ENCODE data around the gene FGD6. TPM values are rescaled to one million over a fixed set of nuclear protein-coding genes. Genes with fewer than 3 reads are reported as not detected.

The FGD6 gene
- total RNA-seq, 1 experiment from 2014 or later: 66.6 TPM

DNA sequence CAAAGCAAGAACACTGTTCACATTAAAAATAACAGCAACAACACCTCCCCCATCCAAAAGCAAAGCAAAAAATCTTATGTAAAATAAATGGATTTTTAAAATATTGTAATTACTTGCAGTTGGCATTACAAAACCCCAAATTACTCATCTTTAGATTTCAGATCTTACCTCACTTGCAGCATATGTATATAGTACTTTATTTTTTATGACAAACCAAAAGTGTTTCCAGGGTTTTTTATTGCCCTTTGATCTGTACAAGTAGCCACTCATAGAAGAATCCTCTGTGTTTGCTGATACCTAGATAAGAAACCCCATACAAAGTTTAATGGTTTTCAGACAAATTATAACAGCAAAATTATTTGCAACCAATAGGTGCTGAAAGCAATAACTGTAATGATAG is 131.7 kb downstream of the FGD6 start:
- Mint-ChIP-seq H3K4me3 (ENCODE audit: low read depth, unreplicated experiment) (no peak overlapping the region), H3K9me3 (ENCODE audit: low read depth, unreplicated experiment) (no peaks in the 10 kb centered on the region), H3K27ac (ENCODE audit: unreplicated experiment) (no peak overlapping the region), H3K4me1 (ENCODE audit: low read depth, unreplicated experiment) (no peaks in the 10 kb centered on the region), H3K36me3 (ENCODE audit: insufficient read depth, unreplicated experiment) (peaks cover 66% of the 10 kb centered on the region), H3K27me3 (ENCODE audit: unreplicated experiment) (no peaks in the 10 kb centered on the region)
- intact Hi-C loops (cut with micrococcal nuclease; ENCODE audit: unreplicated experiment): no loop called here
- CTCF ChIA-PET: interaction anchor here (0.7 kb wide), 2 partner anchors 88 to 435 kb away, joined by 4 read pairs; no protein-coding TSS in a partner anchor
- no peak for DNase-seq
- BruUV-seq (replicated peaks): no TSS peak
- TF ChIP-seq, protein P1, sequence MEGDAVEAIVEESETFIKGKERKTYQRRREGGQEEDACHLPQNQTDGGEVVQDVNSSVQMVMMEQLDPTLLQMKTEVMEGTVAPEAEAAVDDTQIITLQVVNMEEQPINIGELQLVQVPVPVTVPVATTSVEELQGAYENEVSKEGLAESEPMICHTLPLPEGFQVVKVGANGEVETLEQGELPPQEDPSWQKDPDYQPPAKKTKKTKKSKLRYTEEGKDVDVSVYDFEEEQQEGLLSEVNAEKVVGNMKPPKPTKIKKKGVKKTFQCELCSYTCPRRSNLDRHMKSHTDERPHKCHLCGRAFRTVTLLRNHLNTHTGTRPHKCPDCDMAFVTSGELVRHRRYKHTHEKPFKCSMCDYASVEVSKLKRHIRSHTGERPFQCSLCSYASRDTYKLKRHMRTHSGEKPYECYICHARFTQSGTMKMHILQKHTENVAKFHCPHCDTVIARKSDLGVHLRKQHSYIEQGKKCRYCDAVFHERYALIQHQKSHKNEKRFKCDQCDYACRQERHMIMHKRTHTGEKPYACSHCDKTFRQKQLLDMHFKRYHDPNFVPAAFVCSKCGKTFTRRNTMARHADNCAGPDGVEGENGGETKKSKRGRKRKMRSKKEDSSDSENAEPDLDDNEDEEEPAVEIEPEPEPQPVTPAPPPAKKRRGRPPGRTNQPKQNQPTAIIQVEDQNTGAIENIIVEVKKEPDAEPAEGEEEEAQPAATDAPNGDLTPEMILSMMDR (IDR thresholded peaks at IDR 0.05; ENCODE audit: unreplicated experiment): no peak

GRCh38 chr12:95083938-95084337 is 133.3 kb downstream of the FGD6 start:
- intact Hi-C loops (cut with micrococcal nuclease; ENCODE audit: unreplicated experiment): no loop called here
- Mint-ChIP-seq H3K27ac (ENCODE audit: unreplicated experiment) (no peak overlapping the region), H3K27me3 (ENCODE audit: unreplicated experiment) (no peaks in the 10 kb centered on the region), H3K4me1 (ENCODE audit: low read depth, unreplicated experiment) (no peaks in the 10 kb centered on the region), H3K36me3 (ENCODE audit: insufficient read depth, unreplicated experiment) (peaks cover 63% of the 10 kb centered on the region), H3K9me3 (ENCODE audit: low read depth, unreplicated experiment) (no peaks in the 10 kb centered on the region), H3K4me3 (ENCODE audit: low read depth, unreplicated experiment) (no peak overlapping the region)
- BruUV-seq (replicated peaks): no TSS peak
- no peak for DNase-seq
- CTCF ChIA-PET: interaction anchor here (0.6 kb wide), 1 partner anchor 234 kb away, joined by 3 read pairs; no protein-coding TSS in a partner anchor
- TF ChIP-seq, protein P1 (IDR thresholded peaks at IDR 0.05; ENCODE audit: unreplicated experiment): no peak

GRCh38 chr12:95083471-95083870 is 133.8 kb downstream of the FGD6 start:
- BruUV-seq (replicated peaks): no TSS peak
- no peaks in the 10 kb centered on the region for H3K9me3 Mint-ChIP-seq (ENCODE audit: low read depth, unreplicated experiment)
- no peak overlapping the region for H3K27ac Mint-ChIP-seq (ENCODE audit: unreplicated experiment)
- H3K36me3 Mint-ChIP-seq (ENCODE audit: insufficient read depth, unreplicated experiment): peaks cover 59% of the 10 kb centered on the region
- no peaks in the 10 kb centered on the region for H3K27me3 Mint-ChIP-seq (ENCODE audit: unreplicated experiment)
- CTCF ChIA-PET: no interaction called here
- intact Hi-C loops (cut with micrococcal nuclease; ENCODE audit: unreplicated experiment): no loop called here
- H3K4me1 Mint-ChIP-seq (ENCODE audit: low read depth, unreplicated experiment): no peaks in the 10 kb centered on the region
- TF ChIP-seq, protein P1 (IDR thresholded peaks at IDR 0.05; ENCODE audit: unreplicated experiment): no peak
- DNase-seq: no peak
- H3K4me3 Mint-ChIP-seq (ENCODE audit: low read depth, unreplicated experiment): no peak overlapping the region

GRCh38 chr12:95077341-95077740 is 139.9 kb downstream of the FGD6 start:
- Mint-ChIP-seq H3K36me3 (ENCODE audit: insufficient read depth, unreplicated experiment) (peaks cover 66% of the 10 kb centered on the region), H3K4me1 (ENCODE audit: low read depth, unreplicated experiment) (no peaks in the 10 kb centered on the region), H3K9me3 (ENCODE audit: low read depth, unreplicated experiment) (no peaks in the 10 kb centered on the region), H3K27me3 (ENCODE audit: unreplicated experiment) (no peaks in the 10 kb centered on the region), H3K4me3 (ENCODE audit: low read depth, unreplicated experiment) (no peak overlapping the region), H3K27ac (ENCODE audit: unreplicated experiment) (peak overlapping the region; percentile 0)
- intact Hi-C loops (cut with micrococcal nuclease; ENCODE audit: unreplicated experiment): no loop called here
- no peak for DNase-seq
- no TSS peak for BruUV-seq (replicated peaks)
- CTCF ChIA-PET: no interaction called here
- TF ChIP-seq, protein P1 (IDR thresholded peaks at IDR 0.05; ENCODE audit: unreplicated experiment): no peak
